NCI-H1092 treated with DMSO at 0.1 percent for 48 hours (cell line): ENCODE results near the gene XRCC3.

Experiments
- DNase-seq: peaks from one replicate; lab custom pipeline; 2025; lab: John Stamatoyannopoulos, UW

XRCC3 gene

DNA sequence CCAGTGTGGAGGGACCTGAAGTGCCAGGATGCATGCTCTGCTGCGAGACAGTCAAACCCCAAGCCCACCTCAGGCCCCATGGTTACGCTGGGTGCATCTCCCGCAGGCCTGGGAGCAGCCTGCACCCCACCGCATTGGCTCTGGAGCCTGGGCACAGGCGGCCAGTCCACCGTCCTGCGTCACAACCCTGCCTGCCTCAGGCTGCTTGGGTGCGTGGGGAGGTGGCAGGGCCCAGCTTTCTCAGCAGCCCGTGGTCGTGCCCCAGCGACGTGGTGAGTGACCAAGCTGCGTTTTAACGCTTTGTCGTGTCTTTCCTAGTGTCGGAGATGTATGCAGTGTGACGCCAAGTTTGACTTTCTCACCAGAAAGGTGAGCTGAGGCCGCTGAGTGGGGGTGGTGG is 11.2 kb upstream of the XRCC3 start:
- no peak for DNase-seq

DNA sequence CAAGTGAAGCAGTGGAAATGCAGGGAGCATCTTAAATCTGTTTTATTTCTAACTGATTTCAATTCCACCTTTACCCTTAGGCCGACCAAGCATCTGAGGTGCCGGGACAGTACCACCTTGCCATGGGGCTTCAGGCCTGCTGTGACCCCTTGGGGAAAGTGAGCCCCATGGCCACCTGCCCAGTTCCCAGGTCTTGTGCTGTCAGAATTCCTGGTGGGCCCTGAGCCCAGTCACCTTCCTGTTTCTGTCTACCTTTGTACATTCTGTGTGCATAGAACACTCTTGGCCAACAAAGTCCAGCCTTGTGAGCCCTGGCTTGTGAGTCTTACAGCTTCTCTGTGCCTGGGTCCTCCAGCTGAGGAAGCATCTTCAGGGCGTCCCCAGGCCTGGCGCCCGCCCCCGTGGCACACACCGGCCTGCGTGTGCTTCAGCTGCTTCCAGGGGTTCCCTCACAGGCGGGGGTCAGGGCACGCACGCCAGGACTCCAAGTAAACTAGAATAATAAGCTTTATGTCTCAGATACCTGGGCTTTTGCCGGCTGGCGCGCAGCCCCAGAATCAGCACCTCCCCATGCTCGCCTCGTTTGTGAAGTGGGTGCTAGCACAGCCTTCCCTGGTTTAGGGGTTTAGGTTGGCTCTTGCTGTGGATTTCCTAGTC is 10.6 kb upstream of the XRCC3 start:
- DNase-seq: no peak

DNA sequence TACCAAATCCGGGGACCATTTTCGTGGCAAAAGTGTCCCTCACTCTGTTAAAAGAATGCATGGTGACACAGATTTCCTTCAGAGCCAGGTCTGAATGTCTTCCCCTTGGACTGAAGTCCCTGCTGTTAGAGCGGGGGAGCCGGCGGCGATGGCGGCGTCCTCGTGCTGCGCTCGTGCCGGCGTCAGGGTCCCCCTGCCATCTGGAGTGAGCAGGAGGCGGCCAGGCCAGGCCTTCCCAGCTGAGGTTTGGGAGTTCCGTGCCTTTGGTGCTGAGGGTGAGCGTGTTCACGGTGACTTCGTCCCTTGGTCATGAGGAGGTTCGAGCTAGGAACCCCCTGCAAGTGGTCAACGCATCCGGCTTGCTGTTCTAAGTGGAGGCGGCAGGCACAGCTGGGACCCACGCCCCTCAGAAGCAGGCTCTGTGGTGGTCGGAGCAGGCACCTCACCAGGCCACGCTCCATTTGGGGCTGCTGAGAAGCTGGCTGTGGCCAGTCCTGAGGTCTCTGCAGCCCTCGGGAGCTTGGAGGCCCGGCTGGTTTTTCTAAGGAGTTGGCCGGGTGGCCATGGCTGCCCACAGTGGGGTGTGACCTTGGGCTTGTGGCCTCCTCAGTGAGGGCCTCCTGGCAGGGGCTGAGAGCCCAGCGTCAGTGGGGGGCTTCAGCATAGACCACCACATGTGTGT is 9.9 kb upstream of the XRCC3 start:
- no peak for DNase-seq

DNA sequence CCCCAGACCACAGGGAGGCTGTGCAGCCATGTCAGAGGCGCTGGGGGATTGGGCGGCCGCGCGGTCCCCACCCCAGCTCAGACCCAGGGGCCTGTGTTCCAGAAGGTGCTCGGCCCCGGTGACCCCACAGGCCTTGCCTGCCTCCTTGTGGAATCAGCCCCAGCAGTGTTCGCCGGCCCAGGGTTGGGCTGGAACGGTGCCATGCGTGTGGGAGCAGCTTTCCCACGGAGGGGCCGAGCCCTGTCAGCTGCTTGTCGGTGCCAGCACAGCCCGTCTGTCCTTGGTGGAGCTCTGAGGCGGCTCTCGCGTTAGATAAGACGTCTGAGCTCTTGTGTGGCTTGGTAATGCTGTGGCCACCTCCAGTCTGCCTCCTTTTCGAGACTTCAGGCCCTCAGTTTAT is 8.9 kb upstream of the XRCC3 start:
- no peak for DNase-seq

DNA sequence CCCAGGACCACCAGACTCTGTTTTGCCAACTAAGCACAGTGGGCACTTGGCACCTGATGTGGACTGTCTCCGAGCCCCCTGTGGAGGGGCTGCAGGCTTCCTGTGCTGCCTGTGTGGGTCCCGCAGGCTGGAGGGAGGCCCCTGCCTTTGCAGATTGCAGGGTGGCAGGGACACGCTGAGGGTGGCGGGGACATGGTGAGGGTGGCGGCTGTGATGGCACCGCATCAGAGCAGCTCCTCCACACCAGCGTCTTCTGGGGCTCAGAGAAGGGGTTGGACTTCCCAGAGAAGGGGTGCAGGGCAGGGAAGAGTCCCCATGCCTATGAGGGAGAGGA is 8.5 kb upstream of the XRCC3 start:
- DNase-seq: no peak

DNA sequence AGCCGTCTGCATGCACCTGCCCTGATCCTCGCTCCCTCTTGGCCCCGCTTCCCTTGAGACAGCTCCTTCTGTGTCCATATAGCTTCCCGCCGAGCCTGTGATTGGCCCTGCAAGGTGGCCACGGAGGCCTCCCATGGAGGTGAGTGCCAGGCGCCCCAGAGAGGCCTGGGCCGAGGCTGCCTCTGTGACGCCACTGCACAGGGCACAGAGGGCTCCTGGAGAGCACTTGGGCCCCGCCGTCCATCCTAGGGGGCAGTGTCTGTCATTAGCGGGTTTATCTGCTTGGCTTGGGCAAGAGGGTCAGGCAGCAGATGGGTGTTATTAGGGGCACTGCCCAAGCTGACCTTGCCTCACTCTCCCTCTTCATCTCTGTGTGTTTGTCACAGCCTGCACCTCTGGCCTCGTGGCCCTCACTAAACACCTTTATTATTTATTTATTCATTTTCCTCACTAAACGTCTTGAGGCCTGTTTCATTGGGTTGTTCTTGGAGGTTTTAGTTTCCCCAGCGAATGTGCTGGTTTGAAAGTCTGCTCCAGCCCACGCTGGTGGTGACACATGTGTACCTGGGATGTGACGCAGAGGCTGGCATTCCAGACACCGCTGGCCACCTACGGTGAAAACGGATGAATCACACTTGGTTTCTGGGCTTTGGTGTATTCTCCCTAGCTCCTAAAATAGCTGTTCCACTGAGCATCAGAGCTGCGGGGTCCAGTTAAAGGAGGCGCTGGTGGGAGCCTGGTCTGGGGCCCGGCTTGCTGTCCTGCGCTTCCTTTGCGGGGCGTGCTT is 6.3 kb upstream of the XRCC3 start:
- no peak for DNase-seq

DNA sequence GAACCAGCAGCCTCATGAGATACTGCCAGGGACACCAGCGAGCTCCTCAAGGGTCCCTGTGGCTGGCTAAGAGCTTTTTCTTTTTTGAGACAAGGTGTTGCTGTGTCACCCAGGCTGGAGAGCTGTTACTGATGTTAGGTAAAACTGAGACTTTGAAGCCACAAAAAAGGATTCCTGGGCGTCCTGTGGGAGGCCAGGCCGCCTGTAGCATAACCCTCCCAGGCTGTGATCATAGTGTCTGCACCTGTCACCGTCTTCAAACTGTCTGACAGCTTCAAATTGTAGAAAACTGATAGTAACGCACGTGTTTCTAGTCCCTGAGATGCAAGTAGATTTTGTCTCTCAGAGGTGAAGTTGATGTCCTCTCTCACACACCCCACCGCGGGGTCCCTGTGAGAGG is 4.5 kb upstream of the XRCC3 start:
- DNase-seq: no peak

DNA sequence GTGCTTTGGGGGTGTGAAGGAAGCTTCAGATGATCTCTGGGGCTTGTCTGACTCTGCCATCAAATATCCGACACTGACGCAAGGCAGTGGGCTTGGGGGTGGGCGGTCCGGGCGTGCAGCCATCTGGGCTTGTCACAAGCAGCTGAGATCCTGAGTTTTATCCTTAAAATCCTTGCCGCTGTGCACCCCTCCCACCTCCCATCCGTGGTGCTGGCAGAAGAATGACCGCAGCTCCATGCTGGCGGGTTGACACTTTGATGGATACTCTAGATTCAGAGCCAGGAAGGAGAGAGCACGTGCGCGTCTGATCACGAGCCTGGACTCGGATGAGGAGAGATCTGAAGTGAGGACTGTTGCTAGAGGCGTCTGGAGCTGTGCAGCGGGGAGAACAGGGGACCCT is 3.3 kb upstream of the XRCC3 start:
- DNase-seq: no peak

DNA sequence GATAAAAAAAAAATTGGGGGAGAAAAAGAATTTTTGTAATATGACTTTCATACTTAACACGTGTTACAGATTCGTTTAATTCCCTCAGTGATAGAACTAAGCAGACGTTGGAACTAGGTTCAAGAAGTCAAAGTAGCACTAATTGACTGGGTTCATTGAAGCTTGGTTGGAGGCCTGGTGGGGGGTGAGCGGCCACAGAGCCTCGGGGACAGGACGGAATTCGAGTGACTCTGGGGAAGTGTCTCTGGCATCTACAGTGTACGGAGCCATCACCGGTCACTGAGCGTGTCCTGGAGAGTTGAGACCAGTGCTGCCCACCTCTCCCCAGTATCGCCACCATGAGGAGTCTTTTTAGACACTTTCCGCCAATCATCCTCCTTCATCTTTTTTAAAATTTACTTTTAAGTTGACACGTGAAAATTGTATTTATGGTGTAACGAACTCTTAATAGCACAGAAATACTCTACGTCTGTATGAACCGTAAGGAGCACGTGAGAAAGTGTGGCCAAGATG is 1.7 kb upstream of the XRCC3 start:
- DNase-seq: no peak

DNA sequence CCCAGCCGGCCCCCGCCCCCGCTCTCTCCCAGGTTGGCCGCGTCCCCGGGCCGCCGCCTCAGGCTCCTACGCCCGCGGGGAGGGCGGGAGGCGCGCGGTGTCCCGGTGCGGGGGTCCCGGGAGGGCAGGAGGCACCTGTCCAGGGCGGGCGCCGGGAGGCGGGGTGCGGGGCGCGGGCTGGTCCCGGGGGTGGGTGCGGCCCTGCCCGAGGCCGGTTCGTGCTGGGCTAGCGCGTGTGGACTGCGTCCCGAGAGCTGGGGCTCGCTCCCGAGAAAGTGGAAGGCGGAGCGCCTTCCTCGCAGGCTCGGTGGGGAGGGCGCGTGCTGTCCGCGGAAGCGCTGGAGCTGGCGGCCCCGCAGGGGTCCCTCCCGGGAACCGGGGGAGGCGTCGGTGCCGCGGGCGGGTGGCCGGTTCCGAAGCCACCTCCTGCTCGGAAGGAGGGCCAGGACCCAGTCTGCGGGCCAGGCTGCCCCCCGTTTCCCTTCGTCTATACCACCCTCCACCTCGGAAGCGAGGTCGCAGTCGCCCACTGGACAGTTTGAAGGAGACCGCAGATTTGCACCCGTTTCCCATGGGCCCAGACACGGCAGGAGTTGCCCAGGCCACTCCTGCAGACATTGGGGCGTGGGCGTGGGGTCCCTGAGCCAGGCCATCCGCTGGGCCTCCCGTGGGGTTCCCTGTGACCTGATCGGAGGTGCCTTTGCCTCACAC is 995 bp upstream of the XRCC3 start:
- DNase-seq: no peak

DNA sequence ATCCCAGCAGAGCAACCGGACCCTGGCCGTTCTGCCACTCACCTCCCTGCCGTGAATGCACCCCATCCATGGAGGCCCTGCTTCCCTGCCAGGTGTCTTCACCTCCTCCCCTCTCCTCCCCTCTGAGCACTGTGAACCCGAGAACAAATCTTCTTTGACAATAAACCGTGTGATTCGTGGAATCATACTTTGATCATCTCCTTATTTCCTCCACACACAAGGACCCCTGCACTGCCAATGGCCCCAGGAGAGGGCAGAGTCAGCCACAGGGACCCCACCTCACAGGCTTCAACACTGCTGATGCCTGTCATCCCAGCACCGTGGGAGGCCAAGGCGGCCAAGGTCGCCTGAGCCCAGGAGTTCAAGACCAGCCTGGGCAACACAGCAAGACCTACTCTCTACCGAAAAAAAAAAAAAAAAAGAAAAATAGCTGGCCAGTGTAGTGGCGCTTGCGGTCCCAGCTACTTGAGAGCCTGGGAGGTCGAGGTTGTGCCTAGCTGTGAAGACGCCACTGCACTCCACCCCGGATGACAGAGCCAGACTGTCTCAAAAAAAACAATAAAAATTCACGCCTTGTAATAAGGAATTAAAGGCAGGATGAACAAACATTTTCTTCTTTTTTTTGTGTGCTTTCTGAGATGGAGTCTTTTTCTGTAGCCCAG is 1.1 kb downstream of the XRCC3 start:
- no peak for DNase-seq

DNA sequence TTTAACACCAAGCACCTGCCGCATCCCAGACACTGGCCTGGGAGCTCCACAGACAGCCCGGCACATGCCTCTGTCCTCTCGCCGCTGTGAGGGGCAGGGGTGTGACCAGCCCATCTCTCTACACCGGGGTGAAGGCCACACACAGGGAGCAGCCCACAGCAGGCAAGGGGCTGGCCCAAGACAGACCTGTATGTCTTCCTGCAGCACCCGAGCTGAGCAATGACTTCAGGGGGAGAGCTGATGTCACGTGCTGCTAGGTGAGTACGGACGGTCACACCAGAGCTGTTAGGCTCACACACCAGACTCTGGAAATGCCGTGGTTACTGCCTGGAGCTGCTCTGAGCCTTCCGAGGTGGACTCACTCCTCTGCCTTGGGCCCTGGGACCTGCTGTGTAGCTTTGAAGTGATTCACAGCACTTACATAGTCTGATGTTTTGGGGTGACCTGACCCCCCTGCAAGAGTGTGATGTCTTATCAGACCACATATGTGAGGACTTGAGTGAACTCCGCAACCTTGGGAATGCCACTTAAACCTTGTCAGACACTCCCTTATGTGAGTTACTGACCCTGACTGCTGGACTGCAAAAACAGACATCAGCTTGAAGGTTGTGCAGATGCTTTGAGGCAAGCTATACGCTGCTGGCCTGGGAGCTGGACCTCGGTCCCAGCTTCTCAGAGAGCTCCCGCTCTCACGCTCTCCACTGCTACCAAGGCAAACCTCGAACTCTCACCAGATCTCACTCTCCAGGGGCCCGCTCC is 1.8 kb downstream of the XRCC3 start:
- no peak for DNase-seq

DNA sequence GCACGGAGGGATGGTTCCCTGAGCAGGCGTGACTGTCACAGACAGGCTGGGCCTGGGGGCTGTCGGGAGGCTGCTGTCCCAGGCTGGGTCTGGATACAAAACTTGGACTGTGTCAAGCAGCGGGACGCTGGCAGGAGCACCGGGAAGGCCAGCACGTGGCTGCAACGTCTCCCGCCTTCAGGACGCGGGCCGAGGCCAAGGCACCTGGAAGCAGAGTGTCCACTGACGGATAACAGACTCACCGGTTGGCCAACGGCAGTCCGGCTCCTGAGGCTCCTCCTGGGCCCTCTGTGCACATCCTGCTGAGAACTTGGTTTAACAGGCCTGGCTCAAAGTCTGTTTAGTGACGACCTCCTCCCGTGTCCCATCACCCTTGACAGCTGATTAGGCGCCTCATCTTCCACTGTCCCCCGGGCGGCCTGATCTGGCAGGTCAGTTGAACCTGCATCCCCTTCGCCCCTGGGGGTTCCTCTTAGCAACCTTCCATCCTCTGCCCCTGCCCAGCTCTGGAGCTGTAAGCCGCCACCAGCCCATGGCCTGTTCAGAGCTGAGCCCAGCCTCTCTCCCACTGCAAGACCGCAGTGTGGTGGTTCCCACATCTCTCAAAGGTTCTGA is 2.5 kb downstream of the XRCC3 start:
- DNase-seq: no peak

DNA sequence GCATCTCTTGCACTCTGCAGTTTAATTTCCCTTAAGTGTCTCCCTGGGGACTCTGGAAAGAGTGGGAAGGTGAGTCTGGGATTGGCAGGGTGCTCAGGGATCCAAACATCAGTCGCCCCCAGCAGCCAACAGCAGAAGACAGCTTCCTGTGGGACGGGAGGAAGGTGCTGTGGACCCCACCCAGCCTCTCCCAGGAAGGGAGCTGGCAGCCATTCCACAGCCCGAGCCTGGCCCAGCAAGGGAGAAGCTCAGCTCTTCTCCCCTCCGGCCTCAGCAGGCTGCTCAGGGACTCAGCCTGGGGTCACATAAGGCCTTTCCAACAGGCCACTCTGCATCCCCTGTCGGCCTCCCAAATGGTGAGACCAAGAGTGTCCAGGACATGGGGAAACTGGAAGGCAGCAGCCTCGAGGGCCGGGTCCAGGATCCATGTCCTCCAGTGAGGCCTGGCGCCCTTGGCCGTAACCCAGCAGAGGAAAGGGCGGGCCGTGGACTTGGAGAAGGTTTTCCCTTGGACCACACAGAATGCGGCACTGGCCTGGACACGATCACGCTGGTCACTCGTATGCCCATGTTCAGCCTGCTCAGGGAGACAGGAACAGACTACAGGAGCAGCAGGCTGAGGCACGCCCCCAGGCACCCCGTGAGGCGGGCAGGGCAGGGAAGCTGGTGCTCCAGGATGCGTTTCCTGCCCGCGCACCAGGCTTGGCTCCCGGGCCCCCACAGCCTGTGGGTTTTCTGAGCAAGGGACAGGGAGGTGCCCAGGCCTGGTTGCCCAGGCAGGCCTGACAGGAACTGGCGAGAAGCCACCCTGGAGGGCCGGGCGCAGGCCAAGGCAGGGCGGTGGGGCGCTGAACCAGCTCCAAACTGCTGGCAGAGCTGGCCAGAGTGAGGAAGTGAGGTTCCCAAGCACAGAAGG is 3.5 kb downstream of the XRCC3 start:
- no peak for DNase-seq

DNA sequence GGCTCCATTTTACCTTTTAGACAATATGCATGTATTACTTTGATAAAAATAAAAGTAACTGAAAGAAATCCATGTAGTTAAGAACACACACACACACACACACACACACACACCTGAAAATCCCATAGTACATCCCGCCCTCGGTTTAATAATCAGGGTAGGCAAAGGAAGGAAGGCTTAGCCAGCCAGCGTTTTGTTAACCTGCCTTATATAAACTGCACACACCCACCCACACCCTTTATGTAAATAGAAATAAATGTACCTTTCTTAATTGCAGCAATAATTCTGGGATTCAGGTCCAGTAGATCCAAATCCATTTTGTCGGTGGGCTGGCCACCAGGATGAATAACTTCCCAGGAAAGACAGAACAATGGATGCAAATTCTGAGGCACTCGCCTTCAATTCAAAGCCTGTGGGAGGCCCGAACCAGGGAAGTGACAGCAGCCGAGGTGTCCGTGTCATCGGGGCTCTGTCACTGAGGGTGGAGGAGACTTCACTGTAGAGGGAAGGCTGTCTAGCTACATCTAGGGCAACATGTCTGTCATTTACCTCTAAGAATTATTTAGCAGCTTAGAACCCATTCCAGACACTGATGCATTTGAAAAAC is 4.4 kb downstream of the XRCC3 start:
- DNase-seq: no peak

DNA sequence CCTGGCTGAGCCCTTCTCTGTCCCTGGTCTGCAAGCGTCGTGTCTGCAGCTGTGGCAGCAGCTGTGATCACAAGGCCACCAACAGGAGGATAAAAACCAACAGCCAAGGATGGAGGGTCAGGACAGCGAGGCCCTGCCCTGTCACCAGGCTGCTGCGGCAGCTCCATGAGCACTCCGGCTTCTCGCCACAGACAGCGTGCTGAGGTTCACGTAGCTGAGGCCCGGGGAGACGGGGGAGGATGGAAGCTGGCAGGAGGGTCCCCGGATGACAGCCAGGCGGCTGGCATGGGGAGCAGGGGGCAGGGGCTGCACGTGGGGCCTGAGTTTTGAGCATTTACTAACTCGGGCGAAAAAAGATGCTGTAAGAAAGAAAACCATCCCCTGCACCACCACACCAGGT is 5.4 kb downstream of the XRCC3 start:
- DNase-seq: no peak

DNA sequence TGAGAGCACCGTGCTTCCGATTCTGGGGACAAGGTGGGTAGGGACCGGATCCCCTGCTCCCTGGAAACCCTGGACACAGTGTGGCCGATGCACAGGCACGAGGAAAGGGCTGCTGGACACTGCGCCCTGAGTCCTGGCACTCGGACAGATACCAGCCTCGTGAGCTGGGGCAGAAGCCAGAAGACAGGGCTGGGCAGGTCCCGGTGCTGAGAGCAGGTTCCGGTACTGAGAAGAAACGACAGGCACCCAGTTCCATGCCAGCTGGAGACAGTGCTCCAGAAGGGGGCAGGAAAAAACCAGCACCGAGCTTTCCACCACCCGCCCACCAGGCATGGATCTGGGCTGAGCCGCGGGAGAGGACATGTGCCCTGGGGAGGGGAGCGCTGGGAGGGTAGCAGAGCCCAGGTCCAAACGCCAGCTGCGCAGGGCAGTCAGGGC is 6.5 kb downstream of the XRCC3 start:
- no peak for DNase-seq

DNA sequence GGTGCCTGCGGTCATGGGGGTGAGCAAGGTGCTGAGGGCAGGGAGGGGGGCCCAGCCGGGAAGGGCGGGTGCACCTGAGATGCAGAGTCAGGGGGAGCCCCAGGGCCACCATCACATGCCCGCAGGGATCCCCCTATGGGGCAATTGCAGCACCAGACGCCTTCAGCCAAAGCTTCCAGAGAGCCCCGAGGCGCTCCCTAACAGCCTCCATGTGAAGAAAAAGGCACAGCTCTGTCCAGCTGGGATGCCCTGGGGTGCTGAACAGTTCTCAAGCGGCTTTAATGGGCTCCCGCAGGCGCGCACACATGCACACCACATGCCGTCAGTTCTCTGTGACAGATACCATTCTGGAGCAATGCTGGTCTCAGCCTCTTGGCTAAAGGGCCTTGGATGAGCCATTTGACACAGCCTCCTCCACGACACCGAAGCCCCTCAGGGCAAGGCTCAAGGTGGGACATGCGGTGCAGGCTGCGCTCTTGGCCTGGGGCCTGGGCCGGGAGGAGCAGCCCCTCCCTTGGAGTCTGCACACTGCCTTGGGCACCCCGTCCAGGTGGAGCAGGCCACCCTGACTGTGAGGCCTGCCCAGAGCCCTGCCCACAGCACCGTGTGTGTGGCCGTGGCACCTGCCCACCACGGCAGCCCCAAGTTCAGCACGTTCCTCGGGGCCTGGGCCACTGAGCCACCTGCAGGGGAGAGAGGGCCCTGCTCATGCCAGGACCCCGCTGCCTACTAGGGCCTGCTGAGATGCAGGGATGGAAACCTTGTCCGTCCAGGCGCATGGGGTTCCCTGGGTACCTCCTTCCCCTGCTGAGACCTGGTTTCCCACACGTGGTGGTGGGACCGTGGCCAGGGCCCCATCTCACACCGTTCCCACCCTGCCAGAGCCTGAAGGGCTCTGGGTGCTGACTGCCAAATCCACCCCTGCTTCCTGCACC is 7.7 kb downstream of the XRCC3 start:
- DNase-seq: no peak
